Mesenchymal stem cell (in vitro differentiated cells and primary cell): Measurements from ENCODE around the gene SPAG4. TPM values are rescaled to one million over a fixed set of nuclear protein-coding genes. Genes with fewer than 3 reads are reported as not detected.

Source experiments
- DNase-seq: peaks from one replicate; pipeline ENCODE4 v3.0.0-alpha.2; 2013
- H2AFZ ChIP-seq: one replicate; pipeline ENCODE4 v1.6.1; 2013; ENCODE audit warnings: low read depth, mild to moderate bottlenecking, control low read depth, inconsistent platforms, low read length, moderate library complexity
- H2AK5ac ChIP-seq: 2 replicates; pipeline ENCODE4 v1.6.1; 2013; ENCODE audit warnings: low read length, moderate library complexity, mild to moderate bottlenecking, inconsistent platforms; ENCODE audit not compliant: severe bottlenecking
- H2BK120ac ChIP-seq: one replicate; pipeline ENCODE4 v1.6.1; 2013; ENCODE audit warnings: low read depth, mild to moderate bottlenecking, inconsistent platforms, low read length, moderate library complexity
- H2BK12ac ChIP-seq, 2 experiments: one replicate each; pipeline ENCODE4 v1.6.1; 2013; ENCODE audit warnings: inconsistent platforms in 2 of 2, low read length in 2 of 2, mild to moderate bottlenecking in 2 of 2, moderate library complexity in 2 of 2, control low read depth in 1 of 2
- H2BK15ac ChIP-seq: one replicate; pipeline ENCODE4 v1.6.1; 2013; ENCODE audit warnings: mild to moderate bottlenecking, low read depth, inconsistent platforms; ENCODE audit not compliant: poor library complexity, severe bottlenecking
- H2BK5ac ChIP-seq: 2 replicates; pipeline ENCODE4 v1.6.1; 2013; ENCODE audit warnings: low read depth, mild to moderate bottlenecking, low read length, control low read depth, inconsistent platforms; ENCODE audit not compliant: poor library complexity, severe bottlenecking
- H3K14ac ChIP-seq, 2 experiments: one replicate each; pipeline ENCODE4 v1.6.1; 2013; ENCODE audit warnings: inconsistent platforms in 2 of 2, low read length in 2 of 2, control low read depth in 1 of 2, mild to moderate bottlenecking in 1 of 2, moderate library complexity in 1 of 2
- H3K18ac ChIP-seq, 2 experiments: one replicate each; pipeline ENCODE4 v1.6.1; 2013; ENCODE audit warnings: inconsistent platforms in 2 of 2, low read length in 2 of 2, control low read depth in 1 of 2, low read depth in 1 of 2, mild to moderate bottlenecking in 1 of 2
- H3K23ac ChIP-seq, 2 experiments: one replicate each; pipeline ENCODE4 v1.6.1; 2013; ENCODE audit warnings: inconsistent platforms in 2 of 2, low read length in 2 of 2, mild to moderate bottlenecking in 2 of 2, moderate library complexity in 2 of 2, control low read depth in 1 of 2
- H3K27ac ChIP-seq: 2 replicates; pipeline ENCODE4 v1.5.1; 2013; ENCODE audit warnings: mild to moderate bottlenecking, moderate library complexity, low read length, control low read depth, inconsistent platforms; ENCODE audit not compliant: poor library complexity, severe bottlenecking
- H3K27me3 ChIP-seq, 2 experiments: 2 replicates each; pipeline versions ENCODE4 v1.6.1 to v1.7.0; 2013; ENCODE audit warnings: low read length in 2 of 2, mild to moderate bottlenecking in 2 of 2, moderate library complexity in 2 of 2, control low read depth in 1 of 2, inconsistent platforms in 1 of 2; ENCODE audit not compliant: control insufficient read depth in 1 of 2, insufficient read depth in 1 of 2
- H3K36me3 ChIP-seq, 2 experiments: 2 replicates each; pipeline versions ENCODE4 v1.6.1 to v1.7.0; 2013; ENCODE audit warnings: low read length in 2 of 2, control low read depth in 1 of 2, inconsistent platforms in 1 of 2, low read depth in 1 of 2, mild to moderate bottlenecking in 1 of 2; ENCODE audit not compliant: insufficient read depth in 2 of 2, control insufficient read depth in 1 of 2
- H3K4ac ChIP-seq, 2 experiments: one replicate each; pipeline ENCODE4 v1.6.1; 2013; ENCODE audit warnings: inconsistent platforms in 2 of 2, low read length in 2 of 2, mild to moderate bottlenecking in 2 of 2, moderate library complexity in 2 of 2, control low read depth in 1 of 2, low read depth in 1 of 2
- H3K4me1 ChIP-seq: 2 replicates; pipeline ENCODE4 v1.6.1; 2013; ENCODE audit warnings: low read depth, low read length, control low read depth; ENCODE audit not compliant: control insufficient read depth, insufficient read depth
- H3K4me2 ChIP-seq: 2 replicates; pipeline ENCODE4 v1.6.1; 2013; ENCODE audit warnings: low read length, mild to moderate bottlenecking, inconsistent platforms; ENCODE audit not compliant: poor library complexity, severe bottlenecking
- H3K4me3 ChIP-seq, 2 experiments: 2 replicates each; pipeline versions ENCODE4 v1.5.1 to v1.7.0; 2013; ENCODE audit warnings: low read length in 2 of 2, mild to moderate bottlenecking in 2 of 2, control low read depth in 1 of 2, low read depth in 1 of 2; ENCODE audit not compliant: insufficient read depth in 1 of 2
- H3K79me1 ChIP-seq: replicated peaks from 2 replicates; pipeline ENCODE4 v1.6.1; 2013; ENCODE audit warnings: mild to moderate bottlenecking, control low read depth, low read length, inconsistent platforms; ENCODE audit not compliant: poor library complexity, severe bottlenecking
- H3K9ac ChIP-seq: 2 replicates; pipeline ENCODE4 v1.7.0; 2013; ENCODE audit warnings: mild to moderate bottlenecking, low read length, moderate library complexity
- H3K9me3 ChIP-seq: 2 replicates; pipeline ENCODE4 v1.7.0; 2013; ENCODE audit warnings: mild to moderate bottlenecking, low read length; ENCODE audit not compliant: control insufficient read depth
- H4K8ac ChIP-seq: one replicate; pipeline ENCODE4 v1.6.1; 2013; ENCODE audit warnings: inconsistent platforms, mild to moderate bottlenecking, low read length, moderate library complexity
- H4K91ac ChIP-seq: one replicate; pipeline ENCODE4 v1.6.1; 2013; ENCODE audit warnings: mild to moderate bottlenecking, low read length, inconsistent platforms
- WGBS: methylation state at CpG from one replicate; pipeline ENCODE4 v1.1.7; 2013; ENCODE audit warnings: mixed read lengths; 5-methylcytosine and 5-hydroxymethylcytosine counted together
- small RNA-seq: library from polyadenylated mRNA; stranded (forward); fragments of <200 nt; extraction: miRNeasy Mini kit (QIAGEN cat#:217004); gene quantifications from one replicate; pipeline ENCODE3, GENCODE V24; 2013; ENCODE audit warnings: low read depth

SPAG4 gene

DNA sequence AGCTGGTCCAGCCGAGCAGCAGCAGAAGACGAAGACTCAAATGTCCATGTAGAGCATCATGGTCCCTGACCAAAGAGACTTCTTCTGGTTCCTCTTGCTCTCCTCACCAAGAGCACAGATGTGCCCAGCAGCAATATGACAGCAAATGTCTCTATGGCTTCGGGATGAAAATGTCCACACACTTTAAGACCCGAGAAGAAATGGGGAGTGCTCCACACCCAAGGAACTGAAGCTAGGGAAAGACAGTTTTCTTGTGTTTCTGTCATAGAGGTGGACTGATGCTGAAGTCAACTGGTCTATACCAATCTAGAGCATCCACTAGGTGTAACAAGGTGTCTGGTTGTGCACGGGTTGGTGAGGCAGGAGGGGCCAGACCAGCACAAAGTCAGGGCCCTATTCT, 53.6 kb downstream of the SPAG4 start:
- Histone ChIP-seq H3K4me3 (no peak overlapping the region), H3K9me3 (no peaks in the 10 kb centered on the region), H4K91ac (no peak overlapping the region), H2BK5ac (no peak overlapping the region), H3K27ac (no peak overlapping the region), H3K27me3 (no peaks in the 10 kb centered on the region), H3K23ac (no peak overlapping the region), H3K18ac (no peak overlapping the region), H3K36me3 (peaks cover 38 to 59% of the 10 kb centered on the region in 2 experiments), H2BK120ac (no peak overlapping the region), H3K4ac (no peak overlapping the region), H3K14ac (no peak overlapping the region), H4K8ac (no peak overlapping the region), H2AK5ac (no peak overlapping the region), H3K79me1 (peaks cover 4% of the 10 kb centered on the region), H2BK12ac (no peak overlapping the region), H2AFZ (no peak overlapping the region), H2BK15ac (no peak overlapping the region), H3K9ac (no peak overlapping the region), H3K4me2 (no peak overlapping the region), H3K4me1 (no peaks in the 10 kb centered on the region)
- DNase-seq, result no peak
- 97% methylated on average over 5 of the region's 5 CpGs for WGBS

DNA sequence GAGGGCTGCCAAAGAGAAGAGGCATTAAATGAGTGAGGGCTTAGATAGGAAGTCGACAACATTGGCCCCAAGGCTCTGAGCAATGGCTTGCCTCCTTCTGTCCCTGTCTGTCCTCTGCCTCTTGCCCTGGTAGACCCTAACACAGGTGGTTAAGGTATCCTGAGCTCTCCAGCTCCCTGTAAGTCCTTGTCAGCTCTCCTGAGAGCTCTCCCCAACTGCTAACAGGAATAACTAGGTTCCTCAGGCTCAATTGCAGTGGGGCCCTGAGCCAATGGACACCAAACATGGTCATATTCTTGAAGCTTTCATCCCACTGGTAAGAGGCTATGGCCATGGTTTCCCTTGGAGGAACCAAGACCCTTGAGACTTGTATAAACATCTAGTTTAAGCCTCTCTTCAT, 54.1 kb downstream of the SPAG4 start:
- Histone ChIP-seq H3K4me3 (no peak overlapping the region), H3K9me3 (no peaks in the 10 kb centered on the region), H3K9ac (no peak overlapping the region), H3K14ac (no peak overlapping the region), H3K27ac (no peak overlapping the region), H2BK5ac (no peak overlapping the region), H3K18ac (no peak overlapping the region), H4K8ac (no peak overlapping the region), H3K27me3 (no peaks in the 10 kb centered on the region), H3K4me2 (no peak overlapping the region), H3K36me3 (peaks cover 43 to 63% of the 10 kb centered on the region in 2 experiments), H3K4me1 (no peaks in the 10 kb centered on the region), H3K23ac (no peak overlapping the region), H2AK5ac (no peak overlapping the region), H2BK12ac (no peak overlapping the region), H2BK120ac (no peak overlapping the region), H2BK15ac (no peak overlapping the region), H2AFZ (no peak overlapping the region), H4K91ac (no peak overlapping the region), H3K79me1 (peaks cover 4% of the 10 kb centered on the region), H3K4ac (no peak overlapping the region)
- 83% methylated on average over 1 of the region's 1 CpG for WGBS
- no peak for DNase-seq

Small RNA genes lying within 50 kb of the gene (small RNA-seq; reads per million reads assigned to genes)
- gene RNU6-759P, result not detected
- not detected for gene RPL37P1
